Measurements from ENCODE around the gene FMOD. TPM values are rescaled to one million over a fixed set of nuclear protein-coding genes. Genes with fewer than 3 reads are reported as not detected.

The FMOD gene
- total RNA-seq, 1 donor from 2014 or later: 28.9 TPM

GRCh38 chr1:203325418-203326091 lies 25.4 kb downstream of the FMOD start:
- intact Hi-C loops (cut with DNase I): no loop called here
- Histone ChIP-seq H3K4me3 (no peak overlapping the region), H3K4me1 (peaks cover 74% of the 10 kb centered on the region), H3K27ac (peak overlapping the region; percentile 97), H3K36me3 (no peaks in the 10 kb centered on the region), H3K9me3 (no peaks in the 10 kb centered on the region), H3K27me3 (ENCODE audit: low read depth) (no peaks in the 10 kb centered on the region)
- ATAC-seq (no peak), DNase-seq (peak; percentile 74)
- no peak for TF ChIP-seq CTCF (IDR thresholded peaks at IDR 0.05)

GRCh38 chr1:203325026-203325417 lies 25.9 kb downstream of the FMOD start:
- H3K27ac ChIP-seq: peak overlapping the region; percentile 97
- ATAC-seq: no peak
- DNase-seq: no peak

GRCh38 chr1:203324105-203325025 lies 26.6 kb downstream of the FMOD start:
- peak; percentile 57 for DNase-seq
- TF ChIP-seq CTCF (IDR thresholded peaks at IDR 0.05): no peak
- Histone ChIP-seq H3K4me1 (peaks cover 84% of the 10 kb centered on the region), H3K9me3 (no peaks in the 10 kb centered on the region), H3K27ac (peak overlapping the region; percentile 97), H3K27me3 (ENCODE audit: low read depth) (no peaks in the 10 kb centered on the region), H3K36me3 (no peaks in the 10 kb centered on the region), H3K4me3 (no peak overlapping the region)
- intact Hi-C loops (cut with DNase I): no loop called here
- peak; percentile 49 to 56 for ATAC-seq

More at GRCh38 chr1:203325026-203325417, 25.9 kb downstream of the FMOD start:
- intact Hi-C loops (cut with DNase I): no loop called here
- Histone ChIP-seq H3K27me3 (ENCODE audit: low read depth) (no peaks in the 10 kb centered on the region), H3K4me3 (no peak overlapping the region), H3K9me3 (no peaks in the 10 kb centered on the region), H3K4me1 (peaks cover 79% of the 10 kb centered on the region), H3K36me3 (no peaks in the 10 kb centered on the region)
- no peak for TF ChIP-seq CTCF (IDR thresholded peaks at IDR 0.05)

GRCh38 chr1:203323587-203323986 lies 27.3 kb downstream of the FMOD start:
- Histone ChIP-seq H3K27me3 (ENCODE audit: low read depth) (no peaks in the 10 kb centered on the region), H3K9me3 (no peaks in the 10 kb centered on the region), H3K36me3 (no peaks in the 10 kb centered on the region), H3K4me1 (peaks cover 84% of the 10 kb centered on the region), H3K27ac (peak overlapping the region; percentile 97), H3K4me3 (no peak overlapping the region)
- peak; percentile 64 for DNase-seq
- ATAC-seq: peak in 1 of 2 donors; percentile 15
- intact Hi-C loops (cut with DNase I): no loop called here
- no peak for TF ChIP-seq CTCF (IDR thresholded peaks at IDR 0.05)

GRCh38 chr1:203322500-203323179 lies 28.3 kb downstream of the FMOD start:
- Histone ChIP-seq H3K36me3 (no peaks in the 10 kb centered on the region), H3K9me3 (no peaks in the 10 kb centered on the region), H3K4me1 (peaks cover 81% of the 10 kb centered on the region), H3K27me3 (ENCODE audit: low read depth) (no peaks in the 10 kb centered on the region), H3K27ac (peak overlapping the region; percentile 97), H3K4me3 (no peak overlapping the region)
- TF ChIP-seq CTCF (IDR thresholded peaks at IDR 0.05): no peak
- ATAC-seq (no peak), DNase-seq (no peak)
- intact Hi-C loops (cut with DNase I): no loop called here

Measured in lower lobe of right lung (tissue), 2 donors.